Measurements from ENCODE around the gene MEF2C. TPM values are rescaled to one million over a fixed set of nuclear protein-coding genes. Genes with fewer than 3 reads are reported as not detected.

Gene MEF2C
- total RNA-seq, 2 donors from 2014 or later, result 7.3 to 26.9 TPM

GRCh38 chr5:88673253-88674105 is 209.5 kb downstream of the MEF2C start:
- no peak overlapping the region for H3K4me3 ChIP-seq
- intact Hi-C loops (cut with DNase I), result no loop called here

GRCh38 chr5:88672644-88673252 is 210.2 kb downstream of the MEF2C start:
- H3K4me3 ChIP-seq, result no peak overlapping the region
- no peak overlapping the region for H3K9ac ChIP-seq (ENCODE audit: low read depth in 2 of 2, low read length in 2 of 2)
- no peak for DNase-seq
- peaks cover 78% of the 10 kb centered on the region for H3K27me3 ChIP-seq
- no peak overlapping the region for H3K27ac ChIP-seq
- intact Hi-C loops (cut with DNase I), result no loop called here
- H3K4me1 ChIP-seq, result no peaks in the 10 kb centered on the region
- no peaks in the 10 kb centered on the region for H3K9me3 ChIP-seq
- no peaks in the 10 kb centered on the region for H3K36me3 ChIP-seq
- no peak for TF ChIP-seq CTCF (IDR thresholded peaks at IDR 0.05)

More at GRCh38 chr5:88673253-88674105, 209.5 kb downstream of the MEF2C start:
- no peaks in the 10 kb centered on the region for H3K4me1 ChIP-seq
- peaks cover 79% of the 10 kb centered on the region for H3K27me3 ChIP-seq
- no peak for DNase-seq
- H3K27ac ChIP-seq, result no peak overlapping the region
- no peaks in the 10 kb centered on the region for H3K9me3 ChIP-seq
- no peak overlapping the region for H3K9ac ChIP-seq (ENCODE audit: low read depth in 2 of 2, low read length in 2 of 2)
- H3K36me3 ChIP-seq, result no peaks in the 10 kb centered on the region
- TF ChIP-seq CTCF (IDR thresholded peaks at IDR 0.05), result no peak

DNA sequence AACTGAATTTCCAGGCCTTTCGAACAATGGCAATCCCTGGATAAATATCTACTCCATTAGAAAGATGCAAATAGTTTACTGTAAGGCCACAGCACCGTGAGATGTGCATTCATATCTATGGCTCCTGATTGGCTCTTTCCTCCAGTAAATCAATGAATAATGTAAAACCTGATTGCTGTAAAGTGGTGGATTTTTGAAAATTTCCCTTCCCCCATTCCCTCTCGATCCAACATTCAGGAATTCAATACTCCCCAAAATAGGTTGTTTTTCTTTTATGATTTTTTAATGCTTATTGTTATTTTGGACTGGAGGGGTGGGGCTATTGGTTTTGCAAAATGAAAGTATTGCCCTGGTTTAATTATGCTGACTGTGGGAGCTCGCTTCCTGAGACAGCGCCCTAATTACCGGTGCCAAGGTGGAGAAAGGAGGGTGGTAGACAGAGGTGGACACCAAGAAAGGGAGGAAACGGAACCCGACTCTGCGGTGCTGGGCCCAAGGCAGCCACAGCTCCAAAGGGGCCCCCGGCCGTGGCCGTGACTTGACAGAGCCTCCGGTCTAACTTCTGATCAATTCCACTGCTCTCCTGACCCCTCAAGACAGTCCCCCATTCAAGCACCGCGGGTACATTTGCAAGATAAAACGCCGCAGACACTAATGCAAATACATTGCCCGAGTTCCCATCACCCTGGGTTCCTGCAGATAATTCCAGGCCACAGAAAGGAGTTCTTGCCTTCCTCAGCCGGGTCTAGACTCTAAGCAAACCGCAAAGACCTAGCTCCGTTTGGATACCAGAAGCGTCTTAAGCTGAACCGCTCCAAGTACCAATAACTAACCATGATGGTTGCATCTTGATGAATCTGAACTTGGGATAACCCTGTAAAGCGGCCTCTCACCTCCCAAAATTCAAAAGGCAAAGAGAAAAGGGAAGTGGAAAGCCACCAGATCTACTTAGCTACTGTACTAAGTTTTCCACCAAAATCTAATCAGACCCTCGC is 211.2 kb downstream of the MEF2C start:
- TF ChIP-seq CTCF (IDR thresholded peaks at IDR 0.05), result no peak
- no peaks in the 10 kb centered on the region for H3K36me3 ChIP-seq
- no peak for DNase-seq

DNA sequence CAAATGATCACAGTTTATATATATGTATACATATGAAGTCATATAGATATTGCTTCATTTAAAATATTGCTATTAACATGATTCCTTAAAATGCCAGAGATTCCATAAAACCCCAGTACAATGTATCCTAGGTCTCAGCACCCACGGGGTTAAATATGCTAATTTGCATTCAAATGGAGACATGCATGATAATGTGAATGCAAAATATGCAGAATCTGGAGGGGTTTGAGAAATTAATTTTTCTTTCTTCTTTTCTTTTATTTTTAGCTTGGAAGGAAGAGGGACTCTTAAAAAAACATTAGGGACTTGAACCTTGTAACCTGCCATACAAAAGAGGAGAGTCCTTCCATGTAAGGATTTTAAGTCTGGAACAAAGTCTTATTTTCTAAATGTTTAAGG is 211.9 kb downstream of the MEF2C start:
- intact Hi-C loops (cut with DNase I), result no loop called here

More for the DNA sequence above, 211.2 kb downstream of the MEF2C start:
- H3K27me3 ChIP-seq, result peaks cover 77% of the 10 kb centered on the region
- intact Hi-C loops (cut with DNase I), result no loop called here
- no peak overlapping the region for H3K27ac ChIP-seq
- no peak overlapping the region for H3K9ac ChIP-seq (ENCODE audit: low read depth in 2 of 2, low read length in 2 of 2)
- H3K4me1 ChIP-seq, result no peaks in the 10 kb centered on the region
- H3K4me3 ChIP-seq, result no peak overlapping the region
- H3K9me3 ChIP-seq, result no peaks in the 10 kb centered on the region

More for the DNA sequence above, 211.9 kb downstream of the MEF2C start:
- Histone ChIP-seq H3K9ac (ENCODE audit: low read depth in 2 of 2, low read length in 2 of 2) (no peak overlapping the region), H3K27ac (no peak overlapping the region), H3K4me3 (no peak overlapping the region), H3K27me3 (peaks cover 75% of the 10 kb centered on the region), H3K4me1 (no peaks in the 10 kb centered on the region), H3K9me3 (no peaks in the 10 kb centered on the region), H3K36me3 (no peaks in the 10 kb centered on the region)
- no peak for DNase-seq
- TF ChIP-seq CTCF (IDR thresholded peaks at IDR 0.05), result no peak
